IPS DF 6.9 (cell line): ENCODE results near the gene DISP2.

Experiments used
- DNase-seq: peaks from one replicate; pipeline ENCODE4 v3.0.0-alpha.2; 2013; ENCODE audit warnings: low read depth, low spot score
- H3K27ac ChIP-seq: one replicate; pipeline ENCODE4 v1.5.1; 2013; ENCODE audit warnings: low read length, control low read depth
- H3K27me3 ChIP-seq: 2 replicates; pipeline ENCODE4 v1.6.1; 2013; ENCODE audit warnings: mild to moderate bottlenecking, low read length; ENCODE audit not compliant: control insufficient read depth, insufficient read depth
- H3K36me3 ChIP-seq: 2 replicates; pipeline ENCODE4 v1.6.1; 2013; ENCODE audit warnings: low read length; ENCODE audit not compliant: control insufficient read depth, insufficient read depth
- H3K4me1 ChIP-seq: 2 replicates; pipeline ENCODE4 v1.6.1; 2013; ENCODE audit warnings: low read length; ENCODE audit not compliant: control insufficient read depth, insufficient read depth
- H3K4me3 ChIP-seq: 2 replicates; pipeline ENCODE4 v1.5.1; 2013; ENCODE audit warnings: mild to moderate bottlenecking, low read length
- H3K9me3 ChIP-seq: 2 replicates; pipeline ENCODE4 v1.6.1; 2013; ENCODE audit warnings: low read length, inconsistent platforms; ENCODE audit not compliant: control insufficient read depth, insufficient read depth
- WGBS: extraction: QIAGEN DNeasy Blood & Tissue Kit; methylation state at CpG from one replicate; pipeline ENCODE4 v1.1.7; 2013; ENCODE audit warnings: mixed read lengths, missing lambda C conversion rate; ENCODE audit not compliant: insufficient read length, insufficient coverage; 5-methylcytosine and 5-hydroxymethylcytosine counted together

DISP2 gene

DNA sequence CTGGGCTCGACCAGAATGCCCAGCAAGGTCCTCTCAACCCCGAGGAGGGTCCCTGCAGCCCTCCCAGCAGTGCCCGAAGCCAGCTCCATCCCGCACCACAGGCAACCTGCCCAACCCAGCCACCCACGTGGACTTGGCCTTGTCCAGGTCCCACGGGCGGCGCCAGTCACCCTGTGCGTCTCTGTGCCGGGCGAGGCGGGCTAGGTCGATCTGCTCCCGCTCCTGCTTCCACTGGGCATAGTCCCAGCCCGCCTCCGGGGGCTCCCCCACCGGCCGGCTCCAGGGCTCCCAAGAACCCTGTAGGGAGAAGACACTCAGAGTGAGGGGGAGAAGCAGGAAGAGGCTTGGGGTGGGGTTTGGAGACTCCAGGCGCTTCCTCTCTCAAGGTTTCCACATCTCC lies 20.4 kb upstream of the DISP2 start:
- Histone ChIP-seq H3K27me3 (no peaks in the 10 kb centered on the region), H3K9me3 (no peaks in the 10 kb centered on the region), H3K4me3 (no peak overlapping the region), H3K27ac (no peak overlapping the region), H3K4me1 (peaks cover 13% of the 10 kb centered on the region), H3K36me3 (no peaks in the 10 kb centered on the region)
- no peak for DNase-seq
- no CpG with 5 or more reads among the region's 19 CpGs for WGBS

GRCh38 chr15:40338041-40338657 lies 19.9 kb upstream of the DISP2 start:
- no peak for DNase-seq
- WGBS = no CpG with 5 or more reads among the region's 11 CpGs
- Histone ChIP-seq H3K36me3 (no peaks in the 10 kb centered on the region), H3K4me3 (no peak overlapping the region), H3K27me3 (no peaks in the 10 kb centered on the region), H3K27ac (no peak overlapping the region), H3K4me1 (peaks cover 13% of the 10 kb centered on the region), H3K9me3 (no peaks in the 10 kb centered on the region)

DNA sequence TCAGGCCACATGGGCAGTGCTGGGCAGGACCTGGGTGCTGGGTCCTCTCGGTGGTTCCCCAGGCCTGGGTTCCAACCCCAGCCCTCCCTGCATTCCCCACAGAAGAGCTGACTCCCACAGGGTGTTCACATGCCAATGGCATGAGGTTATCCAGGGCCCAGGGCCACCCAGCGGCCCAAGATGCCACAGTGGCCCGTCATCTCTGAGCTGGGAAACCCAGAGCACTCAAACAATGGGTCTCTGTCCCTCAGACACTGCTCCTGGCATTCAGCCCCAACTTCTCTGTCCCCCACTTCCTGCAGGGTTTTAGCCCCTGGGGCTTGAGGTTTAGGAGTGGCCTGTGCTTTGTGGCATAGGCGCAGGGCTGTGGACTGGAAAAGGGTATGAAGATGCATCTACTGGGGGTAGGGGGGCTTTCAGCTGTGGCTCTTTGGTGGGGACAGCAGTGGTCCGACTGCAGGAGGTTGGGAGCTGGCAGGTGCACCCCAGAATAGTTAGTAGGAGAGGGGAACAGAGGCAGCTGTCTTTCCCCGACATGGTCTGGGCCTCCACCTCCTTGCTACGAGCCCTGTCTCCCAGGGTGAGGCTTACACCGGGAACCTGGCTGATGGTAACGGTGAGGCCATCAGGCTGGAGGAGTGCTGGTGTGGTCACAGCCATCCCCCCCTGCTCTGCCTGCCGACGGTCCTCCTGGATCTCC lies 18.9 kb upstream of the DISP2 start:
- WGBS = no CpG with 5 or more reads among the region's 11 CpGs
- no peak overlapping the region for H3K27ac ChIP-seq

GRCh38 chr15:40339621-40339945 lies 18.4 kb upstream of the DISP2 start:
- DNase-seq = no peak
- no peaks in the 10 kb centered on the region for H3K36me3 ChIP-seq
- H3K4me1 ChIP-seq = peaks cover 13% of the 10 kb centered on the region
- H3K9me3 ChIP-seq = no peaks in the 10 kb centered on the region
- no peak overlapping the region for H3K27ac ChIP-seq
- H3K4me3 ChIP-seq = no peak overlapping the region
- H3K27me3 ChIP-seq = no peaks in the 10 kb centered on the region
- WGBS = no CpG with 5 or more reads among the region's 7 CpGs

More for the DNA sequence above, 18.9 kb upstream of the DISP2 start:
- H3K9me3 ChIP-seq = no peaks in the 10 kb centered on the region
- no peaks in the 10 kb centered on the region for H3K36me3 ChIP-seq
- DNase-seq = no peak
- peaks cover 13% of the 10 kb centered on the region for H3K4me1 ChIP-seq
- H3K27me3 ChIP-seq = no peaks in the 10 kb centered on the region
- no peak overlapping the region for H3K4me3 ChIP-seq

- Histone ChIP-seq H3K27me3 (no peaks in the 10 kb centered on the region), H3K4me1 (peaks cover 12% of the 10 kb centered on the region), H3K27ac (no peak overlapping the region), H3K4me3 (no peak overlapping the region), H3K36me3 (no peaks in the 10 kb centered on the region), H3K9me3 (no peaks in the 10 kb centered on the region)
- WGBS = no CpG with 5 or more reads among the region's 14 CpGs
- no peak for DNase-seq
Observed at GRCh38 chr15:40340038-40340739, 17.8 kb upstream of the DISP2 start.

- Histone ChIP-seq H3K27ac (no peak within 1 kb of the TSS), H3K36me3 (no peaks in the 10 kb centered on the region), H3K4me3 (no peak within 1 kb of the TSS), H3K4me1 (peaks cover 10% of the 10 kb centered on the region), H3K27me3 (no peaks in the 10 kb centered on the region), H3K9me3 (no peaks in the 10 kb centered on the region)
- no CpG with 5 or more reads among the region's 17 CpGs for WGBS
- DNase-seq = no peak
Observed at GRCh38 chr15:40340740-40341400, 17.1 kb upstream of the DISP2 start, which contains the start of gene CCDC9B. Gene CCDC9B (minus strand): TSS chr15:40340939. CDS start chr15:40340819, 120 bp downstream.

DNA sequence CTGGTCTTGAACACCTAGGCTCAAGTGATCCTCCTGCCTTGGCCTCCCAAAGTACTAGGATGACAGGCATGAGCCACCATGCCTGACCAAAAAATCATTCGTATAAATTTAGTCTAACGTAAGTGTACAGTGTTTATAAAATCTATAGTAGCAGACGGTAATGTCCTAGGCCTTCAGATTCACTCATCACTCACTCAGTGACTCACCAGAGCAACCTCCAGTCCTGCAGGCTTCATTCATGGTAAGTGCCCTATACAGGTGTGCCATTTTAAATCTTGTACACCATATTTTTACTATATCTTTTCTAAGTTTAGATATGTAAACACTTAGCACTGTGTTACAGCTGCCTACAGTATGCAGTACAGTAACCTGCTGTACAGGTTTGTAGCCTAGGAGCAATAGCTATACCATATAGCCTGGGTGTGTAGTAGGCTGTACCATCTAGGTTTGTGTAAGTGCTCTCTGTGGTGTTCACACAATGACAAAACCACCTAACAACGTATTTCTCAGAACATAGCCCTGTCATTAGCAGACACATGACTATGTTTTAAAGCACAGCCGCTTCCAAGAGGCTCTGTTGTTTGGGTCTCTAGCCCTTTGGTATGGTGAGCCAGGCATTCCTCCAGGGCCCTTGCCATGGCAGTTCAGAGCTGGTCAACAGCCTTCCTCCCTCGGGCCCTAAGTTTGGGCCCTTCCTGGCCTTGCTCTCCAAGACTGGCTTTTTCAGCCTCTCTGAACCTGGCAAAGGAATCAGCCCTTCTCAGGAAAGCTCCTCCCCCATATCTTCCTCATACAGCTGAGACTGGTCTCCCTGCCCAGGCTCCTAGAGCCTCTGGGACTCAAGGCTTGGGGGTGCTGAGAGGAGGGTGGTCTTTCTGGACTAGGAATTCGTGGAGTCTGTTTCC lies 15.4 kb upstream of the DISP2 start:
- Histone ChIP-seq H3K4me3 (no peak overlapping the region), H3K36me3 (no peaks in the 10 kb centered on the region), H3K4me1 (peaks cover 8% of the 10 kb centered on the region), H3K9me3 (no peaks in the 10 kb centered on the region), H3K27me3 (no peaks in the 10 kb centered on the region), H3K27ac (no peak overlapping the region)
- no CpG with 5 or more reads among the region's 7 CpGs for WGBS
- no peak for DNase-seq

DNA sequence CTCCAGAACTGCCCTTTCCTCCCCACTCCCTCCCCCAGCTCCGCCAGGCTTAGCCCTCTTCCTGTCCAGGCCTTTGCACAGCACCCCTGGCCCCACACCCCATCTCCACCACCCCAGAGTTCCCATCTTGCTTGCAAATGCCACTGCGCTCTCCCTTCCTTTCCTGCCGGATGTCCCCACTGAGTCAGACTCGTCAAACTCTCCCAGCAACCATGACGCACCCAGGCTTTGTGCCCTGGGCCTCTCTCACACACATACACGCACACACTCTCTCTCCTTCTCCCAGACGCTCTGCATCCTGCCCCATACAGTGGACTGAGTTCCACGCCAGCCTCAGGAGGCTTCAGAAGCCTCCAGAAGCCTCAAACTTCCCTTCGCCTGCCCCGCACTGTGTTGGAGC lies 14.5 kb upstream of the DISP2 start:
- Histone ChIP-seq H3K27me3 (no peaks in the 10 kb centered on the region), H3K9me3 (no peaks in the 10 kb centered on the region), H3K4me1 (peaks cover 8% of the 10 kb centered on the region), H3K4me3 (no peak overlapping the region), H3K27ac (no peak overlapping the region), H3K36me3 (no peaks in the 10 kb centered on the region)
- WGBS = no CpG with 5 or more reads among the region's 10 CpGs
- DNase-seq = no peak

GRCh38 chr15:40344217-40344616 lies 13.8 kb upstream of the DISP2 start:
- Histone ChIP-seq H3K9me3 (no peaks in the 10 kb centered on the region), H3K27ac (no peak overlapping the region), H3K4me3 (no peak overlapping the region), H3K36me3 (no peaks in the 10 kb centered on the region), H3K4me1 (peaks cover 8% of the 10 kb centered on the region), H3K27me3 (no peaks in the 10 kb centered on the region)
- WGBS = no CpG with 5 or more reads among the region's 6 CpGs
- no peak for DNase-seq
